ENCODE measurements around the gene ZNF653.

The ZNF653 gene

GRCh38 chr19:11505504-11506100, at the start of gene ZNF653:
ZNF653 (minus strand) TSS chr19:11505839; CDS start chr19:11505786, 53 bp downstream.
- peak; percentile 90 for DNase-seq (ENCODE audit: low read depth)

GRCh38 chr19:11555246-11555645, 49.6 kb upstream of the ZNF653 start:
- DNase-seq (ENCODE audit: low read depth) = no peak

- DNase-seq (ENCODE audit: low read depth) = no peak
Observed at GRCh38 chr19:11554160-11554559, 48.5 kb upstream of the ZNF653 start.

- DNase-seq (ENCODE audit: low read depth) = no peak
Observed at GRCh38 chr19:11552666-11553372, 47.2 kb upstream of the ZNF653 start.

GRCh38 chr19:11551603-11552235, 46.1 kb upstream of the ZNF653 start:
- no peak for DNase-seq (ENCODE audit: low read depth)

- no peak for DNase-seq (ENCODE audit: low read depth)
Observed at GRCh38 chr19:11550265-11550664, 44.6 kb upstream of the ZNF653 start.

- no peak for DNase-seq (ENCODE audit: low read depth)
Observed at GRCh38 chr19:11549386-11549953, 43.8 kb upstream of the ZNF653 start.

- no peak for DNase-seq (ENCODE audit: low read depth)
Observed at GRCh38 chr19:11547929-11548700, 42.5 kb upstream of the ZNF653 start.

GRCh38 chr19:11541238-11541637, 35.6 kb upstream of the ZNF653 start:
- DNase-seq (ENCODE audit: low read depth) = no peak

GRCh38 chr19:11540645-11541044, 35.0 kb upstream of the ZNF653 start:
- DNase-seq (ENCODE audit: low read depth) = no peak

- DNase-seq (ENCODE audit: low read depth) = no peak
Observed at GRCh38 chr19:11539495-11540365, 34.1 kb upstream of the ZNF653 start.

- DNase-seq (ENCODE audit: low read depth) = no peak
Observed at GRCh38 chr19:11538232-11539036, 32.8 kb upstream of the ZNF653 start, which contains the start of gene CNN1. CNN1 (plus strand) TSS chr19:11538851; CDS start chr19:11538928, 77 bp downstream.

GRCh38 chr19:11535792-11536595, 30.4 kb upstream of the ZNF653 start:
- DNase-seq (ENCODE audit: low read depth) = peak; percentile 90

GRCh38 chr19:11534948-11535347, 29.3 kb upstream of the ZNF653 start:
- DNase-seq (ENCODE audit: low read depth) = no peak

GRCh38 chr19:11534538-11534937, 28.9 kb upstream of the ZNF653 start:
- DNase-seq (ENCODE audit: low read depth) = no peak

- peak; percentile 58 for DNase-seq (ENCODE audit: low read depth)
Observed at GRCh38 chr19:11530432-11530831, 24.8 kb upstream of the ZNF653 start.

GRCh38 chr19:11528551-11529341, 23.1 kb upstream of the ZNF653 start, which contains the start of gene ECSIT:
ECSIT (minus strand) TSS chr19:11529134; CDS start chr19:11519170, 9,964 bp downstream.
- peak; percentile 90 for DNase-seq (ENCODE audit: low read depth)

- no peak for DNase-seq (ENCODE audit: low read depth)
Observed at GRCh38 chr19:11519138-11519537, 13.5 kb upstream of the ZNF653 start.

All from activated T-cell treated with anti-CD3 and anti-CD28 coated beads for 48 hours (primary cell).